AG08396 (cell line): ENCODE results near the gene VOPP1.

Experiments
- DNase-seq: peaks from one replicate; pipeline ENCODE4 v3.0.0; 2012; ENCODE audit warnings: low spot score, mixed read lengths

VOPP1 gene

DNA sequence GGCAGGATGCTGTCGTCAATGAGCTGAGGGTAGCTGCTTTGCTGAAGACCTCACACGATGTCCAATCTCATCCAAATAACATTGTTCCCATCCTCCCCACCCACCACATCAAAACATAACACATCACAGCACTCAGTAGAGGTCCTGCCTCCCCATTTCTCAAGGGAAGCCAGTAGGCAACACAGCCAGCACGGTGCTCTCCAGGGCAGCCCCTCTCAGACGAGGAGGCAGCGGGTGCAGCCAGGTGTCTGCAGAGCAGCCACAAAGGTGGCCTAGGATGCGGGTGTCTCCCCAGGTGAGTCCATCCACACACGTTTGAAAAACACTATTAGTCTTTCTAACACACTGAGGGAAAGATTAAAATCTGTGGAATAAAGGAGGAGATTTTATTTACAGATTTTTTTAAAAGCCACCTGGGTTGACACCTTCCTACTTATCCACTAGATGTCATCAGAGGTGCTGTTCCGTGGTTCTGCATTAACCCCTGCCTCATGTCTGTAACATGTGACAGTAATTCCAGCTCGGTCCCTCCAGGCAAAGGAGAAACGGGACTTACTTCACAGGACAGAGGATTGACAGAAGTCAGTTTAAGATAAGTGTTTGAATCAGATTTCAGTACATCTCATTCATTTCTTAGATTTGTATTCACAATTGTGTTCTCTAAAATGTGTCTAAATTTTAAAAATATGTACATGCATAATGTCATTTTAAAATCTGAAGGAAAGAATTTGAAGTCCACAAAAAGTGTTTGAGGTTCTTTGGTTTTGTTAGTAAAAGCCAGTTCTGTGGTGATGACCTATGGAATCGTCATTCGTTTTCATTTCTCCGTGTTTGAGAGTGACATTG is 139.1 kb downstream of the VOPP1 start:
- no peak for DNase-seq

DNA sequence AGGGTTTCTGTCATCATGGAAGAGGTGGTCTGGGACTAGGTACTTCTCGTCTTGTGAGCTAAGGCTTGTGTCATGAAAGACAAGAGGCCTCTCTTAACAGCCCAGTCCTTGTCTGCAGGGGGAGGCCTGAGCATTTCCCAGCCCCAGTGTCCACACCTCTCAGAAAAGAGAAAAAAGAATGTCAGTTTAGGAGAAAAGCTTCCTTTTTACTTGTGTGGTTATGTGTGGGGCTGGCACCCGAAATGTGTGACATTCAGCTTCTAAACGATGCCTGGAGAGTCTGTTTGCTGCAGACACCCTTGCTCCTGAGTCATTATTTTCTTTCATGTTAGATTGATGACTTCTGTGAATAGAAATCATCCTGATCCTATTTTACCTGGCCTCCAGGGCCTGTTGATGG is 139.8 kb downstream of the VOPP1 start:
- DNase-seq, result no peak

DNA sequence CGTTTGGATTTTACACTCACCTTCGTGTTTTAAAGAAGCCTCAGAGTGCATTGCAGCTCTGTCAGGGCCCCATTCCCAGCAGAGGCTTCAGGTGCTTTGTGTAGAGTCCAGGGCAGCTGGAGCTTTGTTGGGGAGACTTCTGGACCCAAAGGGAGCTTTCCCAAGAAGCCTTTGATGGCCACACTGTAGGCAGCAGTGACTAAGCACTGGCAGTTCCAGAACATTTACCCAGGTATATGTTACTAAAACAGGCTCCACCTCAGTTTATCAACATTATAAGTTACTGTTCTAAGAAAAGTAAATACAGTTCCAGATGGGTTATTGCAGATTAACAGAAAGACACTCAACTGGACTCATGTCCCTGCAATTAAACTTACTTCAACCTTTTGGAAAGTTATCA is 140.4 kb downstream of the VOPP1 start:
- no peak for DNase-seq

DNA sequence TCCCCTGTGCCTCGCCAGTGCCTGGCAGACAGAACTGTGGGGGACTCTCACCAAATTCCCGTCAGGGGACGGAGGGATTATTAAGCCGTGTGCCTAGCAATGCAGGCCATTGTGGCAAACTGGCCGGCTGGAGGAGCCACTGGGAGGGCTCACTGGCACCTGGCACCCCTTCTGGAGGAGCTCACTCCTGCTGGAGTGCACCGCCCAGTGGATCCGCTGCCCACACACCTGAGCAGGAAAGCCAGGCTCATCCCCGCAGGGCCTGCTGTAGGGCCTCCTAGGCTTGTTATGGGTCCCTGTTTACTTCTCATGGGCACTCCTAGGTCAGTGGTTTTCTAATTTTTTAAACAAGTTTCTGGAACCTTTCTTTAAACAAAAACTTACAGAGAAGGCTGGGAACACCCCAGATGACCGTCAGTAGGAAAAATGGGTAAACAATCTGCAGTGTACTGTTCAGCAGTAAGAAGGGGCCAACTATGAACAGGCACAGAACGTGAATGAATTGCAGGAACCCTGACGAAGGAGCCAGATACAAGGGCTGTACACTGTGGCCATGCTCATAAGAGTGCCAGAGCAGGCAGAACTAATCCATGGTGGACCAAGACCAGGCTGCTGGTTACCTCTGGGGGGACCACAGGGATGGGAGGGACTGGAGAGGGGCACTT is 142.3 kb downstream of the VOPP1 start:
- no peak for DNase-seq

DNA sequence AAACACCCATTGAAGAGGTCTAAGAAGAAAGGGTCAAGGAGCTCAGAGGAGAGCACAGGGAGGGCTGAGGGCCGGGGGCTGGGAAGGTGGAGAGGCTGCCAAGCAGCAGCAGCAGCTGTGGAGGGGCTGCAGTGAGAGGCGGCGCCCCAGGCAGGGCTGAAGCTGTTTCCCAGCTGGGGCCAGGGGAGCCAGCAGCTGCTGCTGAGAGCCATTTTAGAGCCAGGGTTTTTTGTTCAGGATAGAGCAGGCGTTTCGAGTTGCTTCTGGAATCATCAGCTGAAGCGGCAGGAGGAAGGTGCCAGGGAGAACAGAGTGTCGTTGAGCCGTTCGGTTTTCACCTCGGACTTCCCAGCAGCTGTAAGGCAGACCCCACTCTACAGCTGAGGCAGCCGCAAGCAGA is 144.5 kb downstream of the VOPP1 start:
- no peak for DNase-seq

DNA sequence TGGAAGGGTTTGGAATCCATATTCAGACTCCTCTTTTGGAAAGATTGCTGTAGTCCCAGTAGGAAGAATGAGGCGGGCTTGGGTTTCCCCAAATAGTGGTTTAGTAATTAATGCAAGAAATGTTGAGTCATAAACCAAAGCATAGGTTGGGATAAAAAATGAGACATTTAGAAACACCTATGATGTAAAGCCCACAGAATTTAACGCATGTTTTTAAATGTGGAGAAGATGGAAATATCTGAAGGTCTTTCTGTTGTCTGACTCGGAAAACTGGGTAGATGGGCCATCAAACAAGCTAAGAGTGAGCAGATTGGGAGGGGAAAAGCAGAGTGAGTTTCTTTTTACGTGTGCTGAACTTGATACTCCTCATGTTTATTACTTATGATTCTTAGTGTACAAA is 145.0 kb downstream of the VOPP1 start:
- no peak for DNase-seq

DNA sequence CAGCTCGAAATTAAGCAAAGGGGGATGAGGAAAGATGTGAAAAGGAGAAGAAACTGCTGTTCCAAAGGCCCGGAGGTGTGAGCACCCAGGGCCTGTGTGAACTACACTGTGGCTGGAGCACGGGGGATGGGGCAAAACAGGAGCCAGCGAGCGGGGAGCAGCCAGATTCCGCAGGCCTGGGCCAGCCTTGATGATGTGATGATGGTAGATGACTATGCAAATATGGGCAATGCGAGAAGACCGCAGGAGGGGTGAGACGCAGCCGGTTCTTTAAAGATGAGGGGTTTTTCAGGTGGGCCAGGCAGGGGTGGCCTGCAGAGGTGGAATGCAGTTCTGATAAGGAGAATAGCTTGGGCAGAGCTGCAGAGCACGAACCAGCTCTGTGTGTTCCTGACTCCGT is 145.6 kb downstream of the VOPP1 start:
- no peak for DNase-seq

DNA sequence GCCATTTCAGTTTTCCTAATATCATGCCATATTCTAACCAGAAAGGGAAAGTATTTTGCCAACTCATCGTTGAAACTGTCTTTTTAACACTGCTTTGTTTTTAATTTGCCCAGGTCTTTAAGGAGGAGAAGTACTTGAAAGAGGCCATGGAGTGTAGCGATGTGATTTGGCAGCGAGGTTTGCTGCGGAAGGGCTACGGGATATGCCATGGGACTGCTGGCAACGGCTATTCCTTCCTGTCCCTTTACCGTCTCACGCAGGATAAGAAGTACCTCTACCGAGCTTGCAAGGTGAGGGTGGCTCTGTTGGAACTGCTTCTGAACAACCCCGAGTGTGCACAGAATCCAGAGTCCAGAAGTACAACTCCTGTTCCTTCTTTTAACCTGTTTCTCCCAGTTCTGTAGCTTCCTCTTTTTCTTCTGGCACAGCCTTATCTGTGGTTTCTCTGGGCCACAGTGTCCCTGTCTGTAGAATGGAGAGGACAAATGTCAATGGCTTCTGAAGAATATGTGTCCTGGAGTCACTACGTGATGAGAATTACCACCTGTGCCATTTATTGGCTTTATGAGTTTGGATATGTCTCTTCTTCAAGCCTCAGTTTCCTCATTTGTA is 147.1 kb downstream of the VOPP1 start:
- DNase-seq, result no peak

DNA sequence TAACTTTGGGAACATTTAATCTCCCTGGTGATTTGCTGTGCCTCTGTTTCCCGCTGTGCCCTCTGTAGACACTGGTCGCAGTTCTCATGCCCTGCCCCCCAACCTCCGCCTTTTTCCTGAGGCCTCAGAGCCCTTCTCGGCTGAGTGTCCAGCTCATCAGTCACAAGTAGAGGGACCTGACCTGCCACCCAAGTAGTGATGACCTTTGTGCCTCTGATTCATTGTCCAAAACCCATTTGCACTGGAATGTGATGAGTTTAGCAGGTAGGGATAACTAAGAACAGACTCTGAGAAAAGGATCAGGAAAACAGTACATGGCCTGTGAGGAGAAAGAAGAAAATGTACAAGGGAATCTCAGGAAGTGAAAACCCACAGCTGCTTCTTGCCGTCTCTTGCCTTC is 148.4 kb downstream of the VOPP1 start:
- no peak for DNase-seq

DNA sequence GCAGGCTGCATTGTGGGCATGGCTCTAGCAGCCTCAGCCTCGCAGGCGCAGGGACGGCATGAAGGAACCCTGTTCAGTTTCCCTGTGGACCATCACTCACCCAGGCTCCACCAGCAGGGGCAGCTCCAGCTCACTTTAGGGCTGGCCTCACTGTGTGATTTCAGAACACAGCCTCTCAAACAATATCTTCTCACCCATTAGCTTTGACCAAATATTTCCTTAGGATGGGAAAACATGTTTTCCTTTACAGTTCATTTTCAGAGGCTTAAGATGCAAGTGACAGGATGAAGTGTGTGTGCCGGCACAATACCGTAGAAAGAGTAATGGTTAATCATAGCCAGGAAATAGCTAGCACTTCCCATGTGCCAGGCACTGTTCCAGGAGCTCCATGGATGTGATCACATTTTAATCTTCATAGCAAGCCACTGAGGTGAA is 149.0 kb downstream of the VOPP1 start:
- DNase-seq, result no peak
